H1 (cell line): Measurements from ENCODE around the gene NEK10. TPM values are rescaled to one million over a fixed set of nuclear protein-coding genes. Genes with fewer than 3 reads are reported as not detected.

Experiments
- GABPA ChIP-seq: IDR thresholded peaks from 2 replicates; pipeline ENCODE4 v1.6.1; 2011; ENCODE audit warnings: mild to moderate bottlenecking, low read length, moderate library complexity, borderline replicate concordance; ENCODE audit not compliant: insufficient read depth
- SIRT6 ChIP-seq: IDR thresholded peaks from one replicate; pipeline ENCODE4 v1.7.1; 2012; ENCODE audit warnings: low read length, inconsistent platforms
- polyA plus RNA-seq, 7 experiments: library from polyadenylated mRNA; depleted of rRNA in 3 of 7; stranded (reverse) in 5 of 7; unstranded in 2 of 7; fragments of >200 nt in 5 of 7; fragments of 200-250 nt in 2 of 7; gene quantifications; 1 replicate in 5 of 7; 2 replicates in 1 of 7; 4 replicates in 1 of 7; pipeline versions ENCODE4 v1.2.1 to v1.2.3, GENCODE V29; 2011 to 2013; ENCODE audit warnings: missing spikeins in 2 of 7, mixed read lengths in 2 of 7
- total RNA-seq: library from RNA; stranded (reverse); fragmentation: NEBNext Ultra II Directional; extraction: Animal tissue kit (Norgen Biotek cat#: 25700); gene quantifications from 2 replicates; pipeline ENCODE4 v1.2.1, GENCODE V29; 2021
- TF ChIP-seq, protein P1 (sequence below): IDR thresholded peaks from 2 replicates; pipeline ENCODE4 v1.6.1; 2012; ENCODE audit warnings: low read length, inconsistent platforms

NEK10 gene
- total and polyA plus RNA-seq, 2 of the 8 experiments (the other 6 are each of a cell fraction or from before 2014, with no cell fraction given), result 0.18 to 0.50 TPM

DNA sequence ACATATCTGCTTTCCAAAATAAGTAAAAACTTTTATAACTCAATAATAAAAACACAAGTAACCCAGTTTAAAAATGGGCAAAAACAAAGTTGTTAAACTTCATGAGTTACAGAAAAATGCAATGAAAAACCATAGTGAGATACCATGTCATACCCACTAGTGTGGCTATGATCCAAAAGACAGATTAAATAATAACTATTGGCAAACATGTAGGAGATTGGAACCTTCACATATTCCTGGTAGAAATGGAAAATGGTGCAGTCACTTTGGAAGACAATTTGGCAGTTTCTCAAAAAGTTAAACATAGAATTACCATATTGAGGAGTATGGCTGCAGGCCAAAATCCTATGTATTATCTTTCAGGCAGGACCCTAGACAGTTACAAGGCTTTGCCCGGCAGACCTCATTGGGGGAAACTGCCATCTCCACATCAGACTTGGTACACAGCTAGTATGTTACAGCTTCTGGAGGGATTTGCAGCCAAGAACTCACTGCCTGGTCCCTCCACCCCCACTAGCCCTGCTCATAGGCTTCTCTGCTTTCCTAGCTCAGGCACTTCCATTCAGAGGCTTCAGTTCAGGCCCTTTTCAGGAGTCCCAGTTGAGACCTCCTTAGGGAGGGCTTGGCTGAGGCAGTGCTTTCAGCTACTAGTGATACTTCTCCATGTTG lies 147.8 kb downstream of the NEK10 start (continued):
- no peak for TF ChIP-seq SIRT6
- no peak for TF ChIP-seq GABPA
- TF ChIP-seq, protein P1, sequence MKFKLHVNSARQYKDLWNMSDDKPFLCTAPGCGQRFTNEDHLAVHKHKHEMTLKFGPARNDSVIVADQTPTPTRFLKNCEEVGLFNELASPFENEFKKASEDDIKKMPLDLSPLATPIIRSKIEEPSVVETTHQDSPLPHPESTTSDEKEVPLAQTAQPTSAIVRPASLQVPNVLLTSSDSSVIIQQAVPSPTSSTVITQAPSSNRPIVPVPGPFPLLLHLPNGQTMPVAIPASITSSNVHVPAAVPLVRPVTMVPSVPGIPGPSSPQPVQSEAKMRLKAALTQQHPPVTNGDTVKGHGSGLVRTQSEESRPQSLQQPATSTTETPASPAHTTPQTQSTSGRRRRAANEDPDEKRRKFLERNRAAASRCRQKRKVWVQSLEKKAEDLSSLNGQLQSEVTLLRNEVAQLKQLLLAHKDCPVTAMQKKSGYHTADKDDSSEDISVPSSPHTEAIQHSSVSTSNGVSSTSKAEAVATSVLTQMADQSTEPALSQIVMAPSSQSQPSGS, result no peak
